Measurements from ENCODE around the gene NPHP4. TPM values are rescaled to one million over a fixed set of nuclear protein-coding genes. Genes with fewer than 3 reads are reported as not detected.

Gene NPHP4
- total RNA-seq, 4 donors from 2014 or later: 11.2 to 24.5 (median 18.2) TPM

DNA sequence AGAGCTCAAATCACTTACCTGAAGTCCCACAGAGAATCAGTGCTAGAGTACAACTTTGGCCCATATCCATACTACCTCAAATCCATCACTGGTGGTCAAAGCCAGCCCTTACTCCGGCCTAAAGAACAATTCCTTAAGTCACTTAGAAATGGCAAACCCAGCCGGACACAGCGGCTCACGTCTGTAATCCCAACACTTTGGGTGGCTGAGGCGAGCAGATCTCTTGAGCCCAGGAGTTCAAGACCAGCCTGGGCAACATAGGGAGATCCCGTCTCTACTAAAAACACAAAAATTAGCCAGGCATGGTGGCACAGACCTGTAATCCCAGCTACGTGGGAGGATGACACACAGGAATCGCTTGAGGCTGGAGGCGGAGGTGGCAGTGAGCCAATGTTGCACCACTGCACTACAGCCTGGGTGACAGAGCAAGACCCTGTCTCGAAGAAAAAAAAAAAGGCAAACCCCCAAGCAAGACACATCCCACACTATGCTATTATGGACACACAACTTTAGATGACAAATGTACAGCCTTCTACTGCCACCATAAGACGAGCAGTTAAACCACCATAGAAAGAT lies 24.0 kb downstream of the NPHP4 start:
- H3K4me3 ChIP-seq (ENCODE audit: low read depth, poor library complexity, severe bottlenecking): no peak overlapping the region
- peak in 1 of 2 donors; percentile 72 for DNase-seq (ENCODE audit: low spot score in 2 of 2)
- intact Hi-C loops (cut with DNase I; ENCODE audit: low total_unique reads): no loop called here
- TF ChIP-seq POLR2A (IDR thresholded peaks at IDR 0.05): no peak
- TF ChIP-seq, protein P1, sequence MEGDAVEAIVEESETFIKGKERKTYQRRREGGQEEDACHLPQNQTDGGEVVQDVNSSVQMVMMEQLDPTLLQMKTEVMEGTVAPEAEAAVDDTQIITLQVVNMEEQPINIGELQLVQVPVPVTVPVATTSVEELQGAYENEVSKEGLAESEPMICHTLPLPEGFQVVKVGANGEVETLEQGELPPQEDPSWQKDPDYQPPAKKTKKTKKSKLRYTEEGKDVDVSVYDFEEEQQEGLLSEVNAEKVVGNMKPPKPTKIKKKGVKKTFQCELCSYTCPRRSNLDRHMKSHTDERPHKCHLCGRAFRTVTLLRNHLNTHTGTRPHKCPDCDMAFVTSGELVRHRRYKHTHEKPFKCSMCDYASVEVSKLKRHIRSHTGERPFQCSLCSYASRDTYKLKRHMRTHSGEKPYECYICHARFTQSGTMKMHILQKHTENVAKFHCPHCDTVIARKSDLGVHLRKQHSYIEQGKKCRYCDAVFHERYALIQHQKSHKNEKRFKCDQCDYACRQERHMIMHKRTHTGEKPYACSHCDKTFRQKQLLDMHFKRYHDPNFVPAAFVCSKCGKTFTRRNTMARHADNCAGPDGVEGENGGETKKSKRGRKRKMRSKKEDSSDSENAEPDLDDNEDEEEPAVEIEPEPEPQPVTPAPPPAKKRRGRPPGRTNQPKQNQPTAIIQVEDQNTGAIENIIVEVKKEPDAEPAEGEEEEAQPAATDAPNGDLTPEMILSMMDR (IDR thresholded peaks at IDR 0.05): no peak
- WGBS, 2 donors: 86 to 89% methylated on average over 10 to 11 of the region's 11 CpGs

DNA sequence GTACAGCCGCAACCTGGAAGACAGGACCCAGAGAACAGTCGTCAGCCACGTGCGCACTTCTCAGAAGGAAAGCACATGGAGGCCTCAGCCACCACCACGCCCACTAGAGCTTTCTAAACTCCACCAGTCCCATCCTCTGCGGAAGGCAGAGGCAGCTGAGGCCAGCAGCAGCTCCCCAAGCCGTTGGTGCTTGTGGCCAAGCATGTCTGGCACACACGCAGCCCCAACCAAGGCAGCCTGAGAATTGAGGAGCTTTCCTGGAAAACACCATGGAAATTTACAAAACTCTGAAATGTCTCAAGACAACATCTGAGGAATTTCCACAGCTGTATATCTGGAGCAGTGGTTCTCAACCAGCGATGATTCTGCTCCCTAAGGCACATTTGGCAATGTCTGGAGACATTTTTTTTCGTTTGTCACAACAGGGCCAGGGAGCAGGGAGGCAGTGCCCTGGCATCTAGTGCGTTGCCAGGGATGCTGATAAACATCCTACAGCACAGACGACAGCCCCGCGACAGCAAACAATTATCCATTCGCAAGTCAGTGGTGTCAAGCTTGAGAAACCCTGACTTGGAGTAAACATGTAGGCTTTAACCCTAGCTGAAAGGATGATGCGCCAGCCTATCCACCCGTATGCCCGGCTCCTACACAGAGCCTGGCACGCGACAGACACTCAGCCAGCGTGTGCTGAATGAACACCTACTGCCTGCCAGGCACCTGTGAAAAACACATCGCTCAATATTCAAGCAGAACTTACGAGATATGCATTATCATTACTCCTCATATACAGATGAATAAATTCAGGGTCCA lies 24.7 kb downstream of the NPHP4 start:
- WGBS, 2 donors: 51 to 53% methylated on average over 22 to 23 of the region's 23 CpGs
- DNase-seq (ENCODE audit: low spot score in 2 of 2): peak in 1 of 2 donors; percentile 43
- TF ChIP-seq, protein P1 (IDR thresholded peaks at IDR 0.05): no peak
- no peak for TF ChIP-seq POLR2A (IDR thresholded peaks at IDR 0.05)

DNA sequence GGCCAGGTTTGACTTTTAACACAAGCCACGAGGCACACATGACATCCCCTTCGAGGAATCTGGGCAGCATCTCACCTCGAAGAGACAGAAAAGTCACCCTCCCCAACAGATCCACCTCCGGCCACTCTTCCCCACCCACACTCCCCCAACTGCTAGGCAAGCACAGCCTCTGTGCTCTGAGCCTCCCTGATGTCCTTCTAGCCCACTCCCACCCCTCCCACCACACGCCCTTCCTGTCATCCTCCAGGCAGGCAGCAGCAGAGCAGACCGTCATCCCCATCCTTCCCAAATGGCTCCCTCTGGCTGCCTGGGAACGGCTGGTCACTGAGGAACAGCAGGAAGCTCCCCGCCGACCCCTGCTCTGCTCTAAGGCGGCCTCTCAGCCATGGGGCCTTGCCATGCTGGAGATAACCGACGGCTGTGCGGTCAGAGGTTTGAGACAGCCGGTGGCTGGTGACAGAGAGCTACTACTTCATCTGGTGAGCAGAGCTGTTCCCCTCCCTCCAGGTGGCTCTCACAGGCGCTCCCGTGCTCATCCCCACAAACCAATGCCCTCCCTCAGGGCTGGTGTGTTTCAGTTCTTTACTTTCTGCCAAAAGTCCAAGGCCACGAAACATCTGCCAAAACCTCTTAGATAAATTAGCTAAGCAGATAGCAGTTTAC lies 25.6 kb downstream of the NPHP4 start:
- no peak for TF ChIP-seq POLR2A (IDR thresholded peaks at IDR 0.05)
- TF ChIP-seq, protein P1 (IDR thresholded peaks at IDR 0.05): no peak
- 82 to 85% methylated on average over 17 of the region's 17 CpGs for WGBS, 2 donors
- no peak for DNase-seq (ENCODE audit: low spot score in 2 of 2)
- intact Hi-C loops (cut with DNase I; ENCODE audit: low total_unique reads): no loop called here
- H3K4me3 ChIP-seq (ENCODE audit: low read depth, poor library complexity, severe bottlenecking): no peak overlapping the region

More for the DNA sequence above, 24.7 kb downstream of the NPHP4 start:
- intact Hi-C loops (cut with DNase I; ENCODE audit: low total_unique reads): no loop called here
- H3K4me3 ChIP-seq (ENCODE audit: low read depth, poor library complexity, severe bottlenecking): no peak overlapping the region

DNA sequence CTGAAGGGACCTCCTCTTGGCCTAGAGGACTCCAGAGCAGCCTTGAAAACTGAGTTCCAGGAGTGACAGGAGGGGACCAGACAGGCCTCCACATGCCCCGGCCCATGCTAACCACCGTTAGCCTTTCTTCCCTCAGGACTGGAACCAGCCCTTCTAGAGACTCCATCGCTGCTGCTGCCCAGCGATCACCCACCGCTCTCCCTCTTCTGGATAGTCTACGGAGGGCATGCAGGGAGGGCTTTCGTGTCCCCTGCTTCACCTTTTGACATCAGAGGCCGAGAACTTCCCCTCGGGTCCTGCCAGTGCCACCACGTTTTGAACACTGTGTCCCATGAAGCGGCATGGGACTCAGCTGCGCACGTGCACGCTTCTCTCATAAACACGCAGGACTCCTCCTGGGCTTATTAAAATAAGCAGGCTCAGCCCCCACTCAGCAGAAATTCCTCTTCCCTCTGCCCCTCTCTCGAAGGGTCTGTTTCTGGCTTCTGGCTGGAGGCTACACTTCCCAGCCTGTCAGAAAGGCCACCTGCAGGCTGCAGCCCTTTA lies 26.6 kb downstream of the NPHP4 start:
- H3K4me3 ChIP-seq (ENCODE audit: low read depth, poor library complexity, severe bottlenecking): no peak overlapping the region
- intact Hi-C loops (cut with DNase I; ENCODE audit: low total_unique reads): no loop called here
- DNase-seq (ENCODE audit: low spot score in 2 of 2): peak in 1 of 2 donors; percentile 80
- WGBS, 2 donors: 93 to 96% methylated on average over 16 of the region's 16 CpGs
- no peak for TF ChIP-seq POLR2A (IDR thresholded peaks at IDR 0.05)
- TF ChIP-seq, protein P1 (IDR thresholded peaks at IDR 0.05): no peak

DNA sequence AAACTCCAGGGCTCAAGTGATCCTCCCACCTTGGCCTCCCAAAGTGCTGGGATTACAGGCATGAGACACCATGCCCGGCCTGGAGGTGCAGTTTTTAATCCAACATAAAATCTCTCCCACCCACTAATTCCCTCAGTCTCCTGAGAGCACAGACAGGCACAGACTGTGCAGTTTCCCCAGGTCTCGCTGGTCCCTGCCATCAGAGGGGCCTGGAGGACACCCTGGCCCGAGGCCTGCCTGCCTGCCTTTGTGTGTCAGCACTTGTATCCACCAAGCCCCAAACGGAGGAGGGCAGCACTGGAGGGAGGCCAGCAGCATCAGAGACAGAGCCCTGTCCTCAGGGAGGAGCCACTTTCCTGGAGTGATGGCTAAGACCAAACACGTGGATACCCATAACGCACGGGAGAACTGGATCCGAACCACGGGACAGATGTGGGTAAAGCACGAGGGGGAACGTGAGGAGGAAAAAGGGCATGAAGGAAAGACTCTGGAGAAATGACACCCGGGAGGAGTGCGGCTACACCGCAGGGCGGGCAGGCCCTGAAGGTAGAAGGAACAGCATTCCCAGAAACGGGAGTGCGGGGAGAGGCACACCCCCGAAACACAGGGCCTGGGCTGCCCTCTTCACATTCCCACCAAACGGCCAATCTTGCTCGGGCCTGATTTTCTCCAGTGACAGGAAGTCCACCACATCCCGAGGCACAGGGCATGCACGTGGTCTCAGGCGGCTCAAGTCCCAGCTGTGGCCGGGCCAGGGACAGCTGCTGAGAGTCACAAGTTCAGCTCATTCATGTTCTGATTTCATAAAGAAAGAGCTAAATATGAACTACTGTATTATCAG lies 29.7 kb downstream of the NPHP4 start:
- TF ChIP-seq, protein P1 (IDR thresholded peaks at IDR 0.05): no peak
- TF ChIP-seq POLR2A (IDR thresholded peaks at IDR 0.05): no peak
- intact Hi-C loops (cut with DNase I; ENCODE audit: low total_unique reads): no loop called here
- peak in 1 of 2 donors; percentile 76 for DNase-seq (ENCODE audit: low spot score in 2 of 2)
- 89 to 92% methylated on average over 24 of the region's 24 CpGs for WGBS, 2 donors
- no peak overlapping the region for H3K4me3 ChIP-seq (ENCODE audit: low read depth, poor library complexity, severe bottlenecking)

Data from lower leg skin (tissue), 4 donors.